ENCODE results near the gene BUB1B.
"Not testable (repeated sequence)": the region's sequence is repeated elsewhere in the genome, so short reads cannot be mapped to it uniquely, and the experiment has no call there.

Gene BUB1B, protein sequence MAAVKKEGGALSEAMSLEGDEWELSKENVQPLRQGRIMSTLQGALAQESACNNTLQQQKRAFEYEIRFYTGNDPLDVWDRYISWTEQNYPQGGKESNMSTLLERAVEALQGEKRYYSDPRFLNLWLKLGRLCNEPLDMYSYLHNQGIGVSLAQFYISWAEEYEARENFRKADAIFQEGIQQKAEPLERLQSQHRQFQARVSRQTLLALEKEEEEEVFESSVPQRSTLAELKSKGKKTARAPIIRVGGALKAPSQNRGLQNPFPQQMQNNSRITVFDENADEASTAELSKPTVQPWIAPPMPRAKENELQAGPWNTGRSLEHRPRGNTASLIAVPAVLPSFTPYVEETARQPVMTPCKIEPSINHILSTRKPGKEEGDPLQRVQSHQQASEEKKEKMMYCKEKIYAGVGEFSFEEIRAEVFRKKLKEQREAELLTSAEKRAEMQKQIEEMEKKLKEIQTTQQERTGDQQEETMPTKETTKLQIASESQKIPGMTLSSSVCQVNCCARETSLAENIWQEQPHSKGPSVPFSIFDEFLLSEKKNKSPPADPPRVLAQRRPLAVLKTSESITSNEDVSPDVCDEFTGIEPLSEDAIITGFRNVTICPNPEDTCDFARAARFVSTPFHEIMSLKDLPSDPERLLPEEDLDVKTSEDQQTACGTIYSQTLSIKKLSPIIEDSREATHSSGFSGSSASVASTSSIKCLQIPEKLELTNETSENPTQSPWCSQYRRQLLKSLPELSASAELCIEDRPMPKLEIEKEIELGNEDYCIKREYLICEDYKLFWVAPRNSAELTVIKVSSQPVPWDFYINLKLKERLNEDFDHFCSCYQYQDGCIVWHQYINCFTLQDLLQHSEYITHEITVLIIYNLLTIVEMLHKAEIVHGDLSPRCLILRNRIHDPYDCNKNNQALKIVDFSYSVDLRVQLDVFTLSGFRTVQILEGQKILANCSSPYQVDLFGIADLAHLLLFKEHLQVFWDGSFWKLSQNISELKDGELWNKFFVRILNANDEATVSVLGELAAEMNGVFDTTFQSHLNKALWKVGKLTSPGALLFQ

DNA sequence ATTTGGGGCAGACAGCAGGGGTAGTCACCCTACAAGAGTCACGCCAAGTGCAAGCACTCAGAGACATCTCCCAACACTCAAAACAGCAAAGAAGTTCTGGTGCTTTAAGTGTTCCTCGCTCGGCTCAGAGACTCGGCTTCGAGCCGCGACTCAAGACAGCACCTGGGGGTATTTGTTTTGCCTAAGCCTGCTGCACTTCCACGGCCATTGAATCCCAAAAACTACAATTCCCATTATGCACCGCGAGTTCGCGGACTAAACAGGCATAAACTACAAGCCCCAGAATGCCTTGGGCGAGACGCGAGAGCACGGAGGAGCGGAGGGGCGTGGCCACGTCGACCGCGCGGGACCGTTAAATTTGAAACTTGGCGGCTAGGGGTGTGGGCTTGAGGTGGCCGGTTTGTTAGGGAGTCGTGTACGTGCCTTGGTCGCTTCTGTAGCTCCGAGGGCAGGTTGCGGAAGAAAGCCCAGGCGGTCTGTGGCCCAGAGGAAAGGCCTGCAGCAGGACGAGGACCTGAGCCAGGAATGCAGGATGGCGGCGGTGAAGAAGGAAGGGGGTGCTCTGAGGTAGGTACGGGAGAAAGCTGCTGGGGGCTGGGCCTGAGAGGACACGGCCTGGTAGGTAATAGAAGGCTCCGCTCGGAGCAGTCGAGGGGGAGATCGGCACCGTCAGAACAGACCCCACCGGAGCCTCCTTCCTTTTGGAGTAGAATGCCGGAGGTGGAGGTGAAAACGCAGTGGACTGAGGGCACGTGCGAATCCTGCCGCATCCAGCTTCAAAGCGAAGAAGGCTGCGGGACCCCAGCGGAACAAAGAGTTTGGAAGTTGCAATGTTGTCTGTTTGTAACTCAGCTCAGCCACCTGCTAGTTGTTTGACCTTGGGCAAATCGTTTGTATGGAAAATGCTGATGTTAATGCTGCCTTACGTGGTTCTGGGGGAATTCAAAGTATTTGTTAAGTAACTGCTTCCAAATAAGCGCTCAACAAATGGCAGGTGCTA lies at the start of gene BUB1B:
Gene BUB1B (plus strand): TSS at position 381 of the 1,000 bp plus-strand sequence. CDS start 152 bp downstream, at position 533.
- DNase-seq, result peak; percentile 86

DNA sequence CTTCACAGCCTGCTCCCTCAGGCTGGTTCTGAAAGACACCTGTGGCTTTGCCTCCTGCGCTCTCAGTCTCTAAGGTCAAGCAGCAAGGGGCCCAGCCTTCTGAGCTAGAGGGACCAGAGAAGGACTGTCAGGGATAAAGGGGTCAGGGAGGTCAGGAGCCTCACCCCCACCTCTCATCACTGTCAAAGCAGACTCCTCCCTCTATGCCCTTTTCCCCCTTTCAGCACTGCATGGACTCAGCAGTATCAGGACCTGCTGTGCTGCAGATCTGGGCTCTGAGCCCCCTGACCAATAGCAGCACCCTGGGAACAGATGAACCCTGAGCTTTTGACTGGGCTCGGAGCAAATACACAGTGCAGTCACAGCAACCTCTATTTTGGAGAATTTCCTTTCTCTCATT lies 49.0 kb upstream of the BUB1B start:
- no peak for DNase-seq

DNA sequence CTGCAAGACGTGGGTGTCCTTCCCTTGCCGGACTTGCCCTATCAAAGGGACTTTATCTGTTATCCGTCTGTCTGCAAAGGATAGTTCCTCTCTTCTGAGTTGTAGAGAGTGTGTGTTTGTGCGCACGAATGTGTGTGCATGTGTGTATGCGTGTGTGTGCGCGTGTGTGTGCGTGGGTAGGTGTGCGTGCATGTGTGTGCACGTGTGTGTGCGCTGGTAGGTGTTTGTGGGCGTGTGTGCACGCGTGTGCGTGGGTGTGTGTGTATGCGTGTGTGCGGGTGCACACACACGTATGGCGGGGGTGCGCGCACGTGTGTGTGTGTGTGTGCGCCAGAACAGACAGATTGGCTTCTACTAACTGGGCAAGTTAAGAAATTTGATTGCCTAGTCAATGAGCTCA lies 48.1 kb upstream of the BUB1B start:
- no peak for DNase-seq

DNA sequence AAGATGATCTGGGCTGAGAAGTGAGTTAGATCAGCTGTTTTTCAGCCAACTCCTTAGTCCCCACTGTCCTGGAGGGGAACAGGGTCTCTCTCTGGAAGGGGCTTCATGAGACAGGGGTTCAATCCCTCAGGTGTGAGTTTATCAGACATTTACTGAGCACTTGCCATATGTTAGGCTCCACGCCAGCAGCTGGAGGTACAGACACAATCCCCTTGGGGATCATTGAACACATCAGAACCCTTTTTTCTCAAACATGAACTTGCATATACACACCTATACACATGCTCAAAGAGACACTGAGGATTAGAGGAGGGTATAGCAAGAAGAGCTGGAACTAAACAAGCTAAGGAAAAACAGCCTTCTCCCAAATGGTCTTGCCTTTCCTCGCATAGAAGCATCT lies 46.7 kb upstream of the BUB1B start:
- no peak for DNase-seq

DNA sequence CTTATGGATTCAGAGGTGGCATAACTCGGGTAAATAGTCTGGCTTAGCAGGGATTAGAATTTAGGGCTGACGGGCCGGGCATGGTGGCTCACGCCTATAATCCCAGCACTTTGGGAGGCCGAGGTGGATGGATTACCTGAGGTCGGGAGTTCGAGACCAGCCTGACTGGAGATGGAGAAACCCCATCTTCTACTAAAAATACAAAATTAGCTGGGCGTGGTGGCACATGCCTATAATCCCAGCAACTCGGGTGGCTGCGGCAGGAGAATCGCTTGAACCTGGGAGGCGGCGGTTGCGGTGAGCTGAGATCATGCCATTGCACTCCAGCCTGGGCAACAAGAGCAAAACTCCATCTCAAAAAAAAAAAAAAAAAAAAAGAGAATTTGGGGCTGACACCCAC lies 45.8 kb upstream of the BUB1B start:
- DNase-seq, result not testable (repeated sequence)

DNA sequence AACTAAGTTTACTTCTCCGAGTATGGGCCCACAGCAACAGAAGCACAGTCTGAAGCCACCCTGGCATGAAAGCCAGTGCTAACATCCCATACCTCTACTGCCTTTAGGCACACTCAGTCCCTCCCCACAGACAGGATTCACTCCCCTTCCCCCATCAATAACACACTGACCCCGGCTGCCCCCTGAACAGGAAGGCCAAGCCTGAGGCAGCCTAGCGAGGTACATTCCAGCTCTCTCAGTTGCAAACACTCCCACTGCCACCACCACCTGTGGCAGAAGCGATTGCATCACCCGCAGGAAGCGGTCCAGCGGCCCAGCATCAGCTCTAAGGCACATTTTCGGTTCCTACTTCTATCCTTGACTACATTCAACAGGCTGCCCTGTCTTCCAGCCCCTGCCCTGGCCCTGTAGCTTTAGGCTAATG lies 45.2 kb upstream of the BUB1B start:
- DNase-seq, result peak; percentile 34

DNA sequence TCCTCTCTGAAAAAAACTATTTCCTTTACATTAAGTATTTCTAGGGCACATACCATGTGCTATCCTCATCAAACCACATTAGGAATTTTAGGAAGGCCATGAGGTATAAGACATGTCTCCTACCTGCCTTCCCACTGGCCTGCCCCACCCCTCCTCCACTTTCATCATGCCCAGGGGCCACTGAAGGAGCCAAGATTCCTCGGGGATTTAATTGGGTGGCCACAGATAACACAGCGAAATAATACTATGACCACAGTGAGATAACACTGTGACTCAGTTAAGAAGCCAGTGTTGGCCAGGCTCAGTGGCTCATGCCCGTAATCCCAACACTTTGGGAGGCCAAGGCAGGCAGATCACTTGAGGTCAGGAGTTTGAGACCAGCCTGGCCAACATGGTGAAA lies 42.4 kb upstream of the BUB1B start:
- DNase-seq, result no peak

DNA sequence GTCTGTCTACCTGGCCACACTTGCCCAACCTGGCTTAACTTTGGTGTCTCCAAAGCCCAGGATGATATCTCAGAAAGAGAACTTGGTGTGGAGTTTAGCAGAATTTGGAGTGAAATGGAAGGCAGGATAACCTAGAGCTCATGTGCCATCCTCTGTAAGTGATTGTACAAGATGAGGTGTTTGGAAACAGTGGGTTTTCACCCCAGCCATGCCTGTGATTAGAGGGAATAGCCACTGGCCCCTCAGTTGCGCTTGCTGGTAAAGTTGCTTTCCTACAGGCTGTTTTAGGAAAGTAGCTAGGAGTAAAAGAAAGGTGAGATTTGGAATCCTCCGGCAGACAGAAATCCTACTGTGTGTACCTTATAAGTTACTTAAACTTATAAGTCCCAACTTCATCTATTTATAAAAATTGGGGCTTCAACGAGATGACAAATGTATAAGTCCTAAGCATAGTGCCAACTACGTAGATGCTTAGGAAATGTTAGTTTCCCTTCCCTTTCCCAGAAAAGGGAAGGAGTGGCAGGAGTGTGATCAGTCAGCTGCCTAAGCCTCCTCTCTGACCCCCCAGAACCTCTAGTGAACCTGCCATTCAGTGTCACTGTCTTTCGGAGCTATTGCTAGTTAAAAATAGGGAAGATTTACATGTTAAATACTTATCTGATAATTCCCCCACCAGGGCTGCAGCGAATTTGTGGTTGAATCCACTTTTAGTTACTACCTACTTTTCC lies 38.8 kb upstream of the BUB1B start:
- DNase-seq, result no peak

DNA sequence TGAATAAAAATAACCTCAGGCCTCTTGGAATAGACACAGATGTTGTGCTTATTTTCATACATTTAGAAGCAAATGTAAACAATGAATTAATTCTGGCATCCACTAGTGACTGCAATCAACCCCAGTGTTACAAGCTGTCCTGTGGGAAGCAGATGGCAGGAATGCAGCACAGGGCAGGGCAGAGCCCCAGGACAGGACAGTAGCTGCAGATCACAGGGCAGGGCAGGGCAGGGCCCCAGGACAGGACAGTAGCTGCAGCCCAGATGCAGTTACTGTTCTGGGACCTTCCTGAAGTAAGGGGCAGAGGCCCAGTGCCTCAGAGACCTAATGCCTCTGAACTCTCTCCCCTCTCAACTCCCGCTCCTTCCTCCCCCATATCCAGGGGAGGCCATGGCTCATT lies 37.9 kb upstream of the BUB1B start:
- DNase-seq, result not testable (repeated sequence)

DNA sequence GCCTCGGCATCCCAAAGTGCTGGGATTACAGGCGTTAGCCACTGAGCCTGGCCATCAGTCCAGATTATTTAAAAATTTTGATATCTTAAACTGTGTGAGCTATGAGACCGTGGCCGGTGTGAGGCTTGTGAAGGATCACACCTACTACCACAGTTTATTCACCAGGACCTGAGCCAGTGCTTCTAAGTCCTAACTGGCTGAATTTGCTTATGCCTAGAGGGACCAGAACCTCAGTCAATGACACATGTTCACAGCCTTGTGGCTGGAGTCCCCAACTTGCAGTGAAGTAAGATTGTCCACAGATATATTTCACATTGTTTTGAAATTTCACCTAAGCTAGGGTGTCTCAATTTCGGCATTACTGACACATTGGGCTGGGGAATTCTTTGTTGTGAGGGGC lies 37.0 kb upstream of the BUB1B start:
- not testable (repeated sequence) for DNase-seq

DNA sequence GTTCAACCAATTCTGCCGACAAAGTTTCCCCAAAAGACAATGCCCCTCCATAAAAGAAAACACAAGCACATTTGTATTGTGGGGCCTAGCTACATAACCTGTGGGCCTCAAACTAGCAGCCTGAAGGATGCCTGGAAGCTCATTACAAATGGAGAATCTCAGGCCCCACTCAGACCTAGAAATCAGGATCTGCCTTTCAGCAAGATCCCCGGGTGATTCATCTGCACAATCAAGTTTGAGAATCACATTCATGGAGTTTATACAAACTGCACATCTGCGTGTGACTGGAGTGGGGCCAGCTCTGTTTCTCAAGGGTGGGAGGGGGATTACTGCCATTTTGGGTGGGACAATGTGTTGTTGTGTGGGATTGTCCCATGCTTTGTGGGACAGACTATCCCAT lies 36.5 kb upstream of the BUB1B start:
- not testable (repeated sequence) for DNase-seq

DNA sequence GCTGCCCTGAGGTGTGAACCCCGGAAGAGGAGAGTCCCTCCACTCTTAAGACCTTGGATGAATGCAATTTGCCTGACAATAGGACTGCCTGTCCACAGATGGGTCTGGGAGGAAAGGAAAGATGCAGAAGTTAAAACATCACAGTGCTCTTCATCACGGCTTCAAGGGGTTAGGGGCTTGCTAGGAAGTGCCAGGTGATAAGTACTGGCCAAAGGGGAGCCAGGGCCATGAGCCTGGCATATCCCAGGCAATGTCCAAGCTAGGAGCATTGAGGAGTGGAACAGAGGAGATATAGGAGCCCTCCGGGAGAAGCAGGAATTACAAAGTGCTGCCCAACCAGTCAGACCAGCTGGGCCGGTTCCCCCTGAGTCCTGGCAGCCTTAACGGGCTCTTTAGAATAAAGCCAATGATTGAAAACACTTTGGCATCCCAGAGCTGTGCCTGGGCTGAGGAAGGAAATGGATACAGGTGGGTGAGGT lies 36.0 kb upstream of the BUB1B start:
- DNase-seq, result not testable (repeated sequence)

DNA sequence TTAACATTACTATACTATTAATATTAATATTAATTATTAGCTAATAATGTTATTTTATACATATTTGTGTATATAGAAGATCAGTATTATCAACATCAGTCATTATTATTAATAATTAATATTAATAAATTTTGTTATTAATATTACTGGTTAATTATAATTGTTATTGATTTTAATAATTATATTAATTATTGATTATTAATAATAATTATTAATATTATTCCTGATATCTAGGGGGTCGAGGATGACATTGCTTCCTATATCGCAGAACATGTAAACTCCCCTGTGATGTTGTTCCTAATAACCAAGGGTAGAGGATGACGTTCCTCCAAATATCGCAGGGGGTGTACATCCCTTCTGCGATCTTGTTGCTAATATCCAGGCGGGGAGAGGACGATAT lies 34.9 kb upstream of the BUB1B start:
- no peak for DNase-seq

DNA sequence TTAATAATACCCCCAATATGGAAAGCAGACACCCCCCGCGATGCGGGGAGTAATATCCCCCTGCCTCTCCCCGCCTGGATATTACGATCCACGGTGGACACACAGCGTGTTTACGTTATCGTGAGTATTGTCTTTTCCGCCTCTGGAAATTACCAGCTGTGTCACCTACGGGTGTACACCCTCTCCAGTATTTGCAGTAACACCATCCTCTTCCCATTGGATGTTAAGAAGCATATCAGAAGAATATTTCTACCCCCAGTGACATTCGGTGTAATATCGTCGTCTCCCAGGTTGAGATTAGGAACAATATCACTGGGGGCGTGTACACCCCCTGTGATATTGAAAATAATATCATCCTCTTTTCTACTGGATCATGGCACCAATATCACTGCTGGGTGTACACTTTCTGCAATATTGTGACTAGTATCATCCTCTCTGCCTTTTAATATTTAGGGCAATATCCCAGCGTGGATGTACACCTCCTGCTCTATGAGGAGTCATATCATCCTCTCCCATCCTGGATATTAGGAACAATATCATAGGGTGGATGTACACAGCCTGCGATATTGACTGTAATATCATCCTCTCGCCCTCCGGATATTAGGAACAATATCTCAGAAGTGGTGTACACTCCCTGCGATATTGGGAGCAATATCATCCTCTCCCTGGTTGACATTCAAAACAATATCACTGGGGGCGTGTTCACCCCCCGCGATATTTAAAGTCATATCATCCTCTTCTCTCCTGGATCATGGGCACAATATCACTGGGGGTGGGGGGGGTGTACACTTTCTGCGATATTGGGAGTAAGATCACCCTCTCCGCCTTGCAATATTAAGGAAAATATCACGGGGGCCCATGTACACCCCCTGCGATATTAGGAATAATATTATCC lies 31.9 kb upstream of the BUB1B start:
- no peak for DNase-seq

DNA sequence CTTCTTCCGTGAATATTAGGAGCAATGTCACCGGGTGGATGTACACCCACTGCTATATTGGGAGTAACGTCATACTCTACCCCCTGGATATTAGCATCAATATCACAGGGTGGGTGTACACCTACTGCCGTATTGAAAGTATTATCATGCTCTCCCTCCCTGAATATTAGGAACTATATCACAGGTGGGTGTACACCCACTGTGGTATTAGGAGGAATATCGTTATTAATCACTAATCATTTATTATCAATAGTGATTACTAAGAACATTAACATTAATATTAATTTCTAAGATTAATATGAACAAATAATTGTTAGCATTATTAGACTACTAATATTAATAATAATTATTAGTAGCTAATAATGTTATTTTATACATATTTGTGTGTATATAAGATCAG lies 30.8 kb upstream of the BUB1B start:
- no peak for DNase-seq

DNA sequence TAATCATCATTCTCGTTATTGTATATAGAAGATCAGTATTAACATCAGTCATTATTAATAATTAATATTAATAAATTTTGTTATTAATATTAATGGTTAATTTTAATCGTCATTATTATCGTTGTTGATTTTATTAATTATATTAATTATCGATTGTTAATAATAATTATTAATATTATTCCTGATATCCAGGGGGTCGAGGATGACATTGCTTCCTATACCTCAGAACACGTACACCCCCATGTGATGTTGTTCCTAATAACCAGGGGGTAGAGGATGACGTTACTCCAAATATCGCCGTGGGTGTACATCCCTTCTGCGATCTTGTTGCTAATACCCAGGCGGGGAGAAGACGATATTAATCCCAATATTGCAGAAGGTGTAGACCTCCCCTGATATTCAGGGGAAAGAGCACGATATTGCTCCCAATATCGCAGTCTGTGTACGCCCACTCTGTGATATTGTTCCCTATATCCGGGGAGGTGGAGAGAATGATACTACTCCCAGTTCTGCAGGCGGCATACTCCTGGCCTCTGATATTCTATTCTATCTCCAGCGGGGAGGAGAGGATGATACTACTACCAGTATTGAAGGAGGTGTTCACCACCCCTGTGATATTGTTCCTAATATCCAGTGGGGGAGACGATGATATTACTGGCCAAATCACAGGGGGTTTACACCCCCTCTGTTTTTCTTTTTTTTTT lies 29.9 kb upstream of the BUB1B start:
- no peak for DNase-seq

DNA sequence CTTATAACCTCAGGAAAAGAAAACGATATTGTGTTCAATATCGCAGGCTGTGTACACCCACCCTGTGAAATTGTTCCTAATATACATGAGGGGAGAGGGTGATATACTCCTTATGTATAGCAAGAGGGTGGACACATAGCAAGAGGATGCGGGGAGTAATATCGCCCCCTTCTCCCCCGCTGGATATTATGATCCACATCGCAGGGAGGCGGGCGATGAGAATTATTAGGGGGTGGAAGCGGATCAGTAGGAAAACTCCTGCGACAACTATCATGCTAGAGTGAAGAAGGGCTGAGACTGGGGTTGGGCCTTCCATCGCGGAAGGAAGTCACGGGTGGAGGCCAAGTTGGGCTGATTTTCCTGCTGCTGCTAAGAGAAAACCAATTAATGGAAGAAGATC lies 27.3 kb upstream of the BUB1B start:
- DNase-seq, result no peak

DNA sequence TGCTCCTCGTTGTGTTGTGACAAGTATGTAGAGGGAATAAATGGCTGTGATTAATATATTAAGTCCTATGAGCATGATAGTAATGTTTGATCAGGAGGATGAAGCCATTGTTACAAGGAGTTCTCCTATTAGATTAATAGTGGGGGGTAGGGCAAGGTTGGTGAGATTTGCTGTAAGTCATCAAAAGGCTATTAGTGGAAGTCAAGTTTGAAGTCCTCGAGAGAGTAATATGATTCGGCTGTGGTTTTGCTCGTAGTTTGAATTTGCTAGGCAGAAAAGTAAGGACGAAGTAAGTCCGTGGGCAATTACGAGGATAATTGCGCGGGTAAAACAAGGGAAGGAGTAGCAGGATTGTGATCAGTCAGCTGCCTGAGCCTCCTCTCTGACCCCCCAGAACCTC lies 26.0 kb upstream of the BUB1B start:
- DNase-seq, result no peak

DNA sequence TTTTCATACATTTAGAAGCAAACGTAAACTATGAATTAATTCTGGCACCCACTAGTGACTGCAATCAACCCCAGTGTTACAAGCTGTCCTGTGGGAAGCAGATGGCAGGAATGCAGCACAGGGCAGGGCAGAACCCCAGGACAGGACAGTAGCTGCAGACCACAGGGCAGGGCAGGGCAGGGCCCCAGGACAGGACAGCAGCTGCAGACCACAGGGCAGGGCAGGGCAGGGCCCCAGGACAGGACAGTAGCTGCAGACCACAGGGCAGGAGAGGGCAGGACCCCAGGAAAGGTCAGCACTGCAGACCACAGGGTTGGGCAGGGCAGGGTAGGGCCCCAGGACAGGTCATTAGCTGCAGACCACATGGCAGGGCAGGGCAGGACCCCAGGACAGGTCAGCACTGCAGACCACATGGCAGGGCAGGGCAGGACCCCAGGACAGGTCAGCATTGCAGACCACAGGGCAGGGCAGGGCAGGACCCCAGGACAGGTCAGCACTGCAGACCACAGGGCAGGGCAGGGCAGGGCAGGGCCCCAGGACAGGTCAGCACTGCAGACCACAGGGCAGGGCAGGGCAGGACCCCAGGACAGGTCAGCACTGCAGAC lies 24.9 kb upstream of the BUB1B start:
- not testable (repeated sequence) for DNase-seq

Data from activated T-cell treated with anti-CD3 and anti-CD28 coated beads, Interleukin-2, amount 50 U/mL, for 1 hour (primary cell).